CD4-positive, alpha-beta T cell treated with Interleukin-4 for 1 hour (primary cell): ENCODE measurements around the gene CYB561D2.
"Not testable (repeated sequence)": the region's sequence is repeated elsewhere in the genome, so short reads cannot be mapped to it uniquely, and the experiment has no call there.

Source experiments
- DNase-seq, 2 donors: peaks; one replicate each; pipeline ENCODE4 v3.0.0-alpha.2; 2020 to 2022

Gene CYB561D2

GRCh38 chr3:50350527-50351322 is at the start of gene CYB561D2, which contains the start of gene NPRL2:
CYB561D2 (plus strand) TSS chr3:50350862; CDS start chr3:50351434, 572 bp downstream.
NPRL2 (minus strand) TSS chr3:50350775; CDS start chr3:50350652, 123 bp downstream.
- DNase-seq = peak; percentile 98

GRCh38 chr3:50302095-50303012 is 48.3 kb upstream of the CYB561D2 start:
- no peak for DNase-seq

DNA sequence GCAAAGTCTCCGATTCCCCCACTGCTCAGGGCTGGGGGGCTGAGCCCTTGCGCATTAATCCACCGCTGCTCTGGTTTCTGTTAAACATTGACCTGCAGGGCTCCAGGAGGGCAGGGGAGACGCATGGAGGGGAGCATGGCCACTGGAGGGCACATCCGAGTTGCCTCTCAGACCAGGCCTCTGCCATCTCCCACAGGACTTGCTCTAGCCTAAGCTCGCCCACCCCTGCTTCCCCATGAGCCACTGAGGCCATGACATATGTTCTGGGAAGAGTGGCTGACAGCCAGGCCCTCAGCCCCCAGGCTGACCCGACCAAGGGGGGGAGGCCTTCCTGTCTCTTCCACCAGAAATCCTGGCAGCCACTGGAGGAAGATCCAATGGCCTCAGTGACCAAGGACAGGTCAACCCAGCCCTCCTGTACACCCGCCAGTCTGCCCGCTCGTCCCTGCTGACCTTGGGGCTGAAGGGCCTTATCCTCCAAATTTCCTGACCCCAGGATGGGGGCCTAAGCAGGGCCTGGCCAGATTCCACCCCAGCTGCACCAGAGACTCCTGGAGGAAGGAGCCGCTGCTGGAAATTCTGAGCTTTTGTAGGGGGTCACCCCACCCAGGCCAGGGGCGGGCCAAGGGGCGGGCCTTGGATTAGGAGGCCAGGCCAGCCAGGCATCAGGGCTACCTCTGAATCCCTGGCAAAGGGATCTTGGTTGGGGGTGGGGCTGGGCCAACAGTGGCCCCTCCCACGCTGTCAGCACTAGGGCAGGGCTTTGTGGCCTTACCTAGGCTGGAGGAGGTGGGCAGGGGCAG is 47.4 kb upstream of the CYB561D2 start, which contains the start of gene HYAL1:
Gene HYAL1 (minus strand): TSS at position 562 of the 803 bp plus-strand sequence. CDS start 618 bp downstream, outside the sequence.
- no peak for DNase-seq

DNA sequence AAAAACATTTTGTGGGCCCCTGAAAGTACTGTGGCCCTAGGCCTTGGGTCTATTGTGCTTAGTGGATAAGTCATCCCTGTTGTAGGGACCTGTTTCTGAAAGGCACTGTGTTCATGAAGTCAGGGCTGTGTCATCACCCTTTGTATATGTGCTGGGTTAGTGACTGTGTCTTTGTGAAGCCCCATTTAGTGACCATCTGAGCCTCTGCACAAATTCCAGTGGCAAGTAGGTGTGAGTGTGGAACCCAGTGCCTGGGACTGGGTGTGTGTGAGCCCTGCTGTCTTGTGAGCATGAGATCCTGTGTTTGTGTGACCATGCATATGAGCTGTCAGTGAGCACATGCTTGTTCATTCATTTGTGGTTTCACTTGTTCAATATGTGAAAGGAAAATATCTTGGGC is 46.1 kb upstream of the CYB561D2 start:
- DNase-seq = no peak

- DNase-seq = not testable (repeated sequence)
Measured at GRCh38 chr3:50312041-50312440, 38.6 kb upstream of the CYB561D2 start.

DNA sequence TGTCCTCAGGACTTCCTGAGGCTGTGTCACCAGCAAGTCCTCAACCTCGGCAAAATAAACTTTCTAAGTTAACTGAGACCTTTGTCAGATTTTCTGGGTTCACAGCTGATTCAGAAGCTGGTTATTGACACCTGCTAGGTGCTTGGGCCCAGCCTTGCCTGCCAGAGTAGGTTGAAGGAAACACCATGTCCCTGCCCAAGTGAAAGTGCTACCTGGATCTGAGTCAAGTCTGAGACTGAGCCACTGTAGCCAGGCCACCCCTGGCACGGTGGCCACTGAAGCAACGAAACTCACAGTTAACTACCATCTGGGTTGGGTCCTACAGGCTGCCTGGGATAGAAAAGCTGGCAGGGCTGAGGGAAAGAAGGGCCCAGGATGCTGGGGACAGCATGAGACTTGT is 36.3 kb upstream of the CYB561D2 start:
- no peak for DNase-seq

DNA sequence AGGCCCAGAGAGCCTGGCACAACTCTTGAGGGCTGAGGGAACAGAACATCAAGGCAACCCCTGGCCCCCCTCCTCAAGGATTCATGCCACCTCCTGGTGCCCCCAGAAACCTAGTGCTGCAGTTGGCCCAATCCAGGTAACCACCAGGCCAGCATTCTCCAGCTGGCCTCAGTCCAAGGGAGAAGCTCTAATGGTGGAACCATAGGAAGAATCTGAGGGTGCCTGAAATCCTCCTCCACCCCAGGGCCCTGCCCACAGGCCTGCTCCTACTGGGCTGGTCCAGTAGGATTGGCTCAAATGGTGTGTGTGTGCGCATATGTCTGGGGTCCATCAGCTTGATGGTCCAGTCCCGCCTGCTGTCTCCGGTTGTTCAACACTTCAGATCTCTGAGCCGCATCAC is 35.8 kb upstream of the CYB561D2 start:
- no peak for DNase-seq

DNA sequence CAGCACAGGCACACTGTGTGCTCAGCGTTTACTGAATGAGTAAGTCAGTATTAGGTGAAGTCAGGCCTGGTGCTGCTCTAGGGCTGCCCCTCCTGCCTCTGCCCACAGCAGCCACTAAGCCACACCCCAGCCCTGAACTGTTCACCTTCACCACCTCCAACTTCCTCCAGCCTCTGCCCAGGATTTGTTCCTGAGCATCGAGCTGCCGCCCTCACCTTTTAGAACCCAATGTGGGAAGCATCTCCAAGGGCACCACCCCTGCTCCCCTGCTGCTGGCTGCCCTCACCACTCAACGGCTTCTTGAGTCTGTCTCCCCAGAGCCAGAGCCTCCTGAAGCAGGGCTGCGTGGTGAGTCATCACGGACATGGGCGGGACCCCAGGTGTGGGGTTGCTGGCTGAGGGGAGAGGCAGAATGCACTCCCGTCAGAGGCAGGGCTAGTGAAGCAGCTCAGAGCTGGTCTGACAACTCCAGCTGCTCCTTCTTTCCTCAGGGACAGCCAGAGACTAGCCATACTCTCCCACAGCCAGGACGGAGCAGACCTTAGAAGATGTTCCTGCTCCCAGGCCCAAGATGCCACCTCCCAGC is 33.9 kb upstream of the CYB561D2 start:
- peak; percentile 62 to 76 for DNase-seq

DNA sequence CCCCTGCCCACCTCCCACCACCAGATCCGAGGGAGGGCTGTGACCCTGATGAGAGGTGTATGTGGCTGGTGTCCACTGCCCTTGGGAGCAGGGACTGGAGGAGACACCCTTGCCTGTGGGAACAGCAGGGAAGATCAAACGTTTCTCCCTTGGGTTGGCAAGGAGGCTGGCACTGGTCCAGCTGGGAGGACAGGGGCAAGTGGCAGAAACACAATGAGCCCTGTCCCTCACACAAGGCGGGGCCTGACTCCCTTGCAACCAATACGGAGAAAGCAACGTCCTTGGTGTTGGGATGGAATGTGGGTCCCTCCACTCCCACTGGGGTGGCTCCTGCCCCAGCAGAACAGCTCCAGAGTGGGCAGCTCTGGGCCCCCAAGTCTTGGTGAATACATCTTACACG is 33.4 kb upstream of the CYB561D2 start:
- no peak for DNase-seq

DNA sequence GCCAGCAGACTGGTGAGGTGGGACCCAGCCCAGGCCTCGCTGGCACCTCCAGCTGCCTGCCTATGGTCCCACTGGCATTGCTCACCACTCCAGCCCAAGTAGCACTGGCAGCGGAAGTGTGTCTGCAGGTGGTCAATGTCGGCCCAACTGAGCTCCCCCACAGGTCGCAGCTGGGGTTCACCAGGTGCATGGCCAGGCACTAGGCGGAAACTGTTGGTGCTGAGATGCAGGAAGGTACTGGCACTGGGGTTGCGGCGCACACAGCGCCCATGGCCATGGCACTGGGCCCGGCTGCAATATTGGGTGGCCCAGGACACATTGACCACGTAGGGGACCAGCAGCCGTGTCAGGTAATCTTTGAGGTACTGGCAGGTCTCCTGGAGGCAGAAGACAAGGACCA is 32.5 kb upstream of the CYB561D2 start:
- DNase-seq = no peak

DNA sequence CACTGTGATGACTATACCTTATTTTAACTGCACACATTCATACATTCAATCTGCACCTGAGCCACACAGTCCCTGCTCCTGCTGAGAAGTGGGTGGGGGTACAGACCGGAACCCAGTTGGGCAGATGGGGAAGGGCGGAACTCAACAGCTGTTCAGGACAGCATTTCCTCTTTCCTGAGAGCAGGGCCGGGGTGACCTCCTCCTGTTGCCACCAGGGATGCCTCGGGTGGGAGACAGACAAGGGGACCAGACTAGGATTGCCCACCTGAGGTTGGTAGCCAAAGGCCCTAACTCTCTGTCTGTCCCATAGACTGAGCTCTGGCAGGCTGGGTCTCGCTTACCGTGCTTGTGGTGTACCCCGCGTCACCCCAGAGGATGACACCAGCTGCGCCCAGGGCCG is 32.0 kb upstream of the CYB561D2 start:
- peak in 1 of 2 donors; percentile 24 for DNase-seq

GRCh38 chr3:50319181-50319893 is 31.3 kb upstream of the CYB561D2 start:
- no peak for DNase-seq

- DNase-seq = no peak
Measured at GRCh38 chr3:50319894-50320625, 30.6 kb upstream of the CYB561D2 start.

- DNase-seq = peak in 1 of 2 donors; percentile 54
Measured at GRCh38 chr3:50320853-50321335, 29.8 kb upstream of the CYB561D2 start.

DNA sequence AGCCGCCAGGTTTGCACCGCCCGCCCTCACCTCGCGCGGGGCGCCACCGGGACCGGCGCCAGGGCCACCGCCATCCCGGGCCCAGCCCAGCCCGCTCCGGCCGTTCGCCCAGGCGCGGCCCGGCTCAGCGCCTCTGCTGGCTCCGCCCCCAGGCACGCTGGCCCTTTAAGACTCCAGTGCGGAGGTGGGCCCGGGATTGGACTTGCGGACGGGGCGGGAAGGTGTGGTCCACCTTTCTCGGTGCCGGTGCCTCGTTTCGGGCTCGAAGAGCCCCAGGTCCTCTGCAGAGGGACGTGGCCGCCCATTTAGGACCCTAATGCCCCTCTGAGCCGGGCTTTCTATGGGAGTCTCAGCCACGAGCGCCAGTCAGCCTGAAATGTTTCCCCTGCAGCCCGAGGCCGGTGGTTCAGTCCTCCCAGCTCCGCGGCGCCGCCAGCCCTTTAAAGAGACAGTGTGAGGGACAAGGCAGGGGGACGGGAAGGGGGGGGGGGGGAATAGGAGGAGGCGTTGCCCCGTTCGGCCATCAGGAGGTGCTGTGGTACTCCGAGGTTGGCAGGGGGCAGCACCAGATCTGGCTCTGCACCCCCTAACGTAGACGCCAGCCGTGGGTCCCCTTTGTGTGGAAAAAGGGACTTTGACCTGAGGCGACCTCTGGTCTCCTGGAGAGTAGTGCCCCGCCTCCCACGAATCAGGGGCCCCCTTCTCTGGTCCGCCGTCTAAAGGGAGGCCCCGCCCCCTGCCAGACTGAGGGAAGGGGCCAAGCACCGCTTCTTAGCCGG is 29.1 kb upstream of the CYB561D2 start:
- DNase-seq = peak; percentile 84 to 87

GRCh38 chr3:50322115-50322385 is 28.6 kb upstream of the CYB561D2 start:
- no peak for DNase-seq

DNA sequence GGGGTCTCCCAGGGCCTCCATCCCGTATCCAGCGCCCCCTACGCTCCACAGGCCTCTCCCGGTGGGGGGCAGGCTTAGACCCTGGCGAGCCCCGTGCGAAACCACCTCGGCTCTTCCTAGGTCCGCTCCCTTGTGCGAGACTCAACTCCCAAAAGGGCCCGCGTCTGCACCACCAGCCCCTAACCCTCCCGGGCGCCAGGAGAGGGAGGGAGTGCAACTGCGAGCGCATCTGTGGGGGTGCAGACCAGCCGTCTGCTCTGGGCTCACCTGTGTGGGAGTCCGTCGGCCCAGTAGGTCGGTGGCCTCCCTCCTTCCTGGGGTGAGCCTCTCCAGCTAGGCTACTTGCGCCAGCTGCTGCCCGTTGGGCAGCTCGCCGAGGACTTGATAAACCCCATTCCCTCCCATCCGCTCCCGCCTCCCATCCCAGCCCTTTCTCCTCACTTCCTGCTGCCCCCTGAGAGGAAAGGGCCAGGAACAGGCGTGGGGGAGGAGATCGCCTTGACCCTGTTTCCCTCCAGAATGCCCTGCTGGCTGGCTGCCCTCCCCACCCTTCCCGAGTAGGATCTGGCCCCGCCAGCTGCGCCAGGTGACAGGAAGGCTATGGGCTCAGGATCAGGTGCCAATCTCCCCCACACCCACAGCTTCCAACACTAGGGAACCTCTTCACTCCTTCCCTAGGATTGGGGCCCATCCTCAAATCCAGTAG is 28.1 kb upstream of the CYB561D2 start, which contains the start of gene HYAL2:
Gene HYAL2 (minus strand): TSS at position 360 of the 706 bp plus-strand sequence. CDS start 2,256 bp downstream, outside the sequence.
- no peak for DNase-seq

DNA sequence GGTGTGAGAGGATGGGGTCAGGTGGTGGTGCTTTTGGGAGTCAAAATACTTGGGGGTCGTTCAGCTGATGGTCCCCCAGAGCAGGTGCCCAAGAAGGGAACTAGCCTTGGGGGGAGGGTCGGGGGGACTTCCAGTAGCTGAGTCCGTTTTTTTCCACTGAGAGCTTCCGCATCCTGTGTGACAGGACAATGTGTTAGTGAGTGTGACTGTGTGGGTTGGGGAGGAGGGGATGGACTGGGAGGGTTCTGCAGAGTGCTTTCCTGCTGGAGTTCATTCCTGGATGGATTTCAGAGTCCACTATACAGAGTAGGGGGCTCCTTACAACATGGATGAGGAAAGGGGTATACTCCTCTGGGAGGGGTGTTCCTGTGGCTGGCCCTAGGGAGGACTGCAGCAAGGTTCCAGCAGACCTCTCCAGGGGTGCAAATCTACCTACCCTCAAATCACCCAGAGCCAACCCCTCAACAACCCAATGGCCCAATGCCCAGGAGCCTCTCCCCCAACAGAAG is 27.5 kb upstream of the CYB561D2 start:
- no peak for DNase-seq

DNA sequence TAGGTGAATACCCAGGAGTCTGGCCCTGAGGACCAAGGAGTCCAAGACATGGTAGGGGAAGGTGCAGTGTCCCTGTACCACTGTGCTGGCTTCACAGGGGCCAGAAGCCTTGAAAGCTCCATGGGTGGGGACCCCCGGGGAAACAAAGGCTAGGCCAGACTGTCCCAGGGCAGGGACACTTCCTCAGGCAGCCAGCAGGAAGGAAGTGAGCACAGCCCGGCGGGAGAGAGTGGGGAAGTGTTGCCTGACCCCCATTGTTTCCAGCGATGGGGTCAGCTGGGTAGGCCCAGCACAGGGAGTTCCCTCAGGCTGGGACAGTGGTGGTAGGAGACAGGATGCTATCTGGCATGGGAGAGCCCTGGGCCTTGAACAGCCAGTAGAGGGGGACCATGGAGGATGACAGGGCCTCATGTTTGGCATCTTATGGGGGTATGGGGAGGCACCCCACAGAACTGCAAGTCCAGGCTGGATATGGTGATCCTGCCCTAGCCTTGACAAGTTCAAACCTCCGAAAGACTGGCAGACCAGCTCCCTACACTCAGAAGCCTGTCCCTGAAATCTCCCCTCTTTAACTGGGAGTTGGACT is 27.0 kb upstream of the CYB561D2 start:
- no peak for DNase-seq
